Measurements from ENCODE around the gene WDSUB1. TPM values are rescaled to one million over a fixed set of nuclear protein-coding genes. Genes with fewer than 3 reads are reported as not detected.

The WDSUB1 gene
- total RNA-seq, 1 donor from 2014 or later = 14.3 TPM

DNA sequence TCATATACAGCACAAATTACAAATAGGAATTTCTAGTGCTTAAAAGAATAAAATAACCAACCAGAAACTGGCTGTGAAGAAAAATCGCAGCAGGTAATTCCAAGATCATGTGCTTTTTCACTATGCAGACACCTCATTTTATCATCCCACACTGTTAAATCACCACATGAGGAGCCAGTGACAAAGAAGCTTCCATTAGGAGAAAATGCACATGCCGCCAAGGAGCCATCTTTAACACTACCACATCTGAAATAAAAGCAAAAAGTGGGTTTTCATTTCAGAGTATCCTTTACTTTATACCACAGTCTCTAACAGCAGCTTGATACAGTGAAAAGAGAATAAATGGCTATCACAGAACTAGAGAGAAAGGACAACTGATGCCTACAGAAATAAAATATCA is 6.8 kb downstream of the WDSUB1 start:
- no peaks in the 10 kb centered on the region for H3K27me3 Mint-ChIP-seq (ENCODE audit: low read depth)
- no peak overlapping the region for H3K4me3 Mint-ChIP-seq
- TF ChIP-seq, protein P1, sequence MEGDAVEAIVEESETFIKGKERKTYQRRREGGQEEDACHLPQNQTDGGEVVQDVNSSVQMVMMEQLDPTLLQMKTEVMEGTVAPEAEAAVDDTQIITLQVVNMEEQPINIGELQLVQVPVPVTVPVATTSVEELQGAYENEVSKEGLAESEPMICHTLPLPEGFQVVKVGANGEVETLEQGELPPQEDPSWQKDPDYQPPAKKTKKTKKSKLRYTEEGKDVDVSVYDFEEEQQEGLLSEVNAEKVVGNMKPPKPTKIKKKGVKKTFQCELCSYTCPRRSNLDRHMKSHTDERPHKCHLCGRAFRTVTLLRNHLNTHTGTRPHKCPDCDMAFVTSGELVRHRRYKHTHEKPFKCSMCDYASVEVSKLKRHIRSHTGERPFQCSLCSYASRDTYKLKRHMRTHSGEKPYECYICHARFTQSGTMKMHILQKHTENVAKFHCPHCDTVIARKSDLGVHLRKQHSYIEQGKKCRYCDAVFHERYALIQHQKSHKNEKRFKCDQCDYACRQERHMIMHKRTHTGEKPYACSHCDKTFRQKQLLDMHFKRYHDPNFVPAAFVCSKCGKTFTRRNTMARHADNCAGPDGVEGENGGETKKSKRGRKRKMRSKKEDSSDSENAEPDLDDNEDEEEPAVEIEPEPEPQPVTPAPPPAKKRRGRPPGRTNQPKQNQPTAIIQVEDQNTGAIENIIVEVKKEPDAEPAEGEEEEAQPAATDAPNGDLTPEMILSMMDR (IDR thresholded peaks at IDR 0.05; ENCODE audit: unreplicated experiment) = no peak
- peak overlapping the region; percentile 39 for H3K27ac Mint-ChIP-seq
- H3K4me1 Mint-ChIP-seq = peaks cover 21% of the 10 kb centered on the region
- DNase-seq (ENCODE audit: low spot score in 2 of 2, unreplicated experiment in 2 of 2) = no peak
- H3K9me3 Mint-ChIP-seq = no peaks in the 10 kb centered on the region
- peaks cover 6% of the 10 kb centered on the region for H3K36me3 Mint-ChIP-seq

DNA sequence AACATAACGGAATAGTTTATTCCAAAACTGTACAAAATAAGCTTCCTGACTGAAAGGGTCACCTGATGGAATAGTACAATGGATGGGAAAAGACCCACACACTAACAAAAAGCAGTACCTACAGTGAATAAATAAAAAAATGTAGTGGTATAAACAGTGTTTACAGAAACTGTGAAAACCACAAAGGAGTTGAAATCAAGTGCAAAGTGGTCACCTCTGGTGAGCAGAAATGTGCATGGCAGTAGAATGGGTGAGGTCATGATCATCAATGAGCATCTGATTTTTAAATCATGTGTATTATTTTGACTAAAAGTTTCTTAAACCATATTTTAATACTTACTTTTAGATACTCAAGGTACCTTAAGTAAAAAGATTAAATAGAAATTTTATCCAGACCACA is 11.4 kb downstream of the WDSUB1 start:
- H3K9me3 Mint-ChIP-seq = peaks cover 9% of the 10 kb centered on the region
- no peaks in the 10 kb centered on the region for H3K27me3 Mint-ChIP-seq (ENCODE audit: low read depth)
- H3K4me1 Mint-ChIP-seq = peaks cover 28% of the 10 kb centered on the region
- TF ChIP-seq, protein P1 (IDR thresholded peaks at IDR 0.05; ENCODE audit: unreplicated experiment) = no peak
- H3K27ac Mint-ChIP-seq = no peak overlapping the region
- no peak overlapping the region for H3K4me3 Mint-ChIP-seq
- peaks cover 23% of the 10 kb centered on the region for H3K36me3 Mint-ChIP-seq
- no peak for DNase-seq (ENCODE audit: low spot score in 2 of 2, unreplicated experiment in 2 of 2)

DNA sequence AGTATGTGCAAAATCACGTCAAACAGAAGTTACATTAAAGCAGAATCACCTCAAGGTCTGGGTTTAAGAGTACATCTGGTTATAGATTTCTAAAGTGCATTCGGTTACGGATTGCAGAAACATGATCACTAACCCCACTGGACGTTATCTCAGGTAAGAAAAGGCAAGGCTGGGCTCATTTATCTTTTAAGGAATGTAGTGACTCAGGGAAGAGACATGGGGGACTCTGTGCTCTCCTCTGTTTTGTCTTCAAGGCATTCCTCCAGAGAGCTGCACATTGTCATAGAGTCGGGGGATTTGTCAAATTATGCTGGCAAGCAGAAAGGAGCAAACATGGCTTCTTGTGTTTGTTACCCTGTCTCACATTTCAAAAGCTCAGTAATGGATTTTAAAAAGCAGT is 14.3 kb downstream of the WDSUB1 start:
- H3K4me3 Mint-ChIP-seq = peak overlapping the region; percentile 3
- H3K9me3 Mint-ChIP-seq = peaks cover 9% of the 10 kb centered on the region
- TF ChIP-seq, protein P1 (IDR thresholded peaks at IDR 0.05; ENCODE audit: unreplicated experiment) = no peak

DNA sequence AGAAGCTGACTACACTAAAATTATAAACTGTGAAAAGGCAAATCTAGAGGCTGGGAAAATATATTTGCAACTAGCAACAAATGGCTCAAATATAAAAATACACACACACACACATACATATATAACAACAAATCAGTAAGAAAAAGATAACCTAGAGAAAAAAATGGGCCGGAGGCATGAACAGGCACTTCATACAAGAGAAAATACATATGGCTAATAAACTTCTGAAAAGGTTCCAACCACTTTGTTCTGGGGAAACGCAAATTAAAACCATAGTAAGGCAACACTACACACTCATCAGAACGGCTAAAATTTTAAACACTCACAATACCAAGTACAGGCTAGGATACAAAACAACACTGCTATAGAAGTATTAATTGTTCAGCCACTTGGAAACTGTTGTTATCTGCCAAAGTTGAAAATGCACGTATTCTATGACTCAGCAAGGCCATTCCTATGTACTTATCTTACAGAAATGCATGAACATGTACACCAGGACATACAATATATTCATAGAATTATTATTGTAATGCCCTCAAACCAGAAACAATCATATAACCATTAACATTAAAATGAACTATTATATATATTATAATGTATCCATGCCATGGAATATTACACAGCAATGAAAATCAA is 15.6 kb downstream of the WDSUB1 start:
- TF ChIP-seq, protein P1 (IDR thresholded peaks at IDR 0.05; ENCODE audit: unreplicated experiment) = no peak
- Mint-ChIP-seq H3K4me3 (no peak overlapping the region), H3K9me3 (peaks cover 9% of the 10 kb centered on the region)

More for the DNA sequence above, 14.3 kb downstream of the WDSUB1 start:
- Mint-ChIP-seq H3K4me1 (peaks cover 29% of the 10 kb centered on the region), H3K27me3 (ENCODE audit: low read depth) (no peaks in the 10 kb centered on the region), H3K36me3 (peaks cover 28% of the 10 kb centered on the region), H3K27ac (peak overlapping the region; percentile 97)
- DNase-seq (ENCODE audit: low spot score in 2 of 2, unreplicated experiment in 2 of 2) = no peak

DNA sequence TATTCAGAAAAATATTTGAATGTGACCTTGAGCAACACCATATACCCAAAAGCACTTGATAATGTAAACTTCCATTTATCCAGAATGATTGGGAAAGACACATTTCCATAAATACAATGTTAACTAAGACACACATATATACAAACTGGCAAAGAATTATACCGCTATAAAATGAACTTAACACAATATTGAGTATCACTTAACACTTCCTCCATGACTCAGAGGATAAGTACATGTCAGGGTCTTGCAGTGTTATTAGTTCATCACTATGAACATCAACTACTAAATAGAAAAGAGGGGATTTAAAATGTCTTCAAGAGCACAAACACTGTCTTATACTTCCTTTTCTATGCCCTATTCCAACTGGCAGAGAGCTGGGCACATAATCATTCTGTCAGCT is 18.6 kb downstream of the WDSUB1 start:
- Mint-ChIP-seq H3K4me1 (peaks cover 45% of the 10 kb centered on the region), H3K27me3 (ENCODE audit: low read depth) (no peaks in the 10 kb centered on the region), H3K9me3 (peaks cover 9% of the 10 kb centered on the region), H3K36me3 (peaks cover 40% of the 10 kb centered on the region), H3K4me3 (no peak overlapping the region), H3K27ac (peak overlapping the region; percentile 19)
- TF ChIP-seq, protein P1 (IDR thresholded peaks at IDR 0.05; ENCODE audit: unreplicated experiment) = no peak
- DNase-seq (ENCODE audit: low spot score in 2 of 2, unreplicated experiment in 2 of 2) = no peak

More for the DNA sequence above, 15.6 kb downstream of the WDSUB1 start:
- peak overlapping the region; percentile 60 for H3K27ac Mint-ChIP-seq
- DNase-seq (ENCODE audit: low spot score in 2 of 2, unreplicated experiment in 2 of 2) = no peak
- H3K36me3 Mint-ChIP-seq = peaks cover 33% of the 10 kb centered on the region
- H3K27me3 Mint-ChIP-seq (ENCODE audit: low read depth) = no peaks in the 10 kb centered on the region
- peaks cover 29% of the 10 kb centered on the region for H3K4me1 Mint-ChIP-seq

Measured in mesothelial cell of epicardium (in vitro differentiated cells).